DND-41 (cell line): Measurements from ENCODE around the gene TMX3.

ENCODE experiments used
- CTCF ChIP-seq: IDR thresholded peaks from 2 replicates; pipeline ENCODE4 v1.5.1; 2012; ENCODE audit warnings: borderline replicate concordance, low read length, moderate library complexity, mild to moderate bottlenecking; ENCODE audit not compliant: poor library complexity, severe bottlenecking; ENCODE audit errors: extremely low read depth
- EZH2 ChIP-seq: IDR thresholded peaks from 3 replicates; pipeline ENCODE4 v1.6.1; 2012; ENCODE audit warnings: borderline replicate concordance, low read depth, mild to moderate bottlenecking, moderate library complexity, low read length, inconsistent platforms; ENCODE audit not compliant: severe bottlenecking

DNA sequence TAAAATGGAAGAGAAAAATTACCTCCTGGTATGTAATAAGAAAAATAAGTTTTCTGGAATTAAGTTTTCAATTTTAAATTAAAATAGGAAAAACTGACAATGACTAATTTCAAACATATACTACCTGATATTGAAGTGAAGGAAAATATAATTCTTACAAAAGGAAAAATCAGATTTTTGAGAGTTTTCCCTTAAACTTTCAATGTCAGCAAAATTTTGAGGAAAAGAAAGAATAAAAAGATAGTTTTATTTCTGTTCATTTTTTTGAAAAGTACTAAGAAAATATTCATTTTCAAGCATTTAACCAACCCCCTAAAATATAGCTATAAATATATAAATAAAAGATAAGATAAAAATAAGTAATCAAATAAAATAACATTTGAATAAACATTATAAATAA lies 87.1 kb downstream of the TMX3 start:
- TF ChIP-seq CTCF (no peak), EZH2 (no peak)
